Raji (cell line): ENCODE data around the gene FMC1.

Experiments
- POLR2A ChIP-seq: IDR thresholded peaks from 2 replicates; pipeline ENCODE4 v1.6.1; 2011; ENCODE audit warnings: low read depth, low read length, control low read depth; ENCODE audit not compliant: insufficient read depth

The FMC1 gene, protein sequence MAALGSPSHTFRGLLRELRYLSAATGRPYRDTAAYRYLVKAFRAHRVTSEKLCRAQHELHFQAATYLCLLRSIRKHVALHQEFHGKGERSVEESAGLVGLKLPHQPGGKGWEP

DNA sequence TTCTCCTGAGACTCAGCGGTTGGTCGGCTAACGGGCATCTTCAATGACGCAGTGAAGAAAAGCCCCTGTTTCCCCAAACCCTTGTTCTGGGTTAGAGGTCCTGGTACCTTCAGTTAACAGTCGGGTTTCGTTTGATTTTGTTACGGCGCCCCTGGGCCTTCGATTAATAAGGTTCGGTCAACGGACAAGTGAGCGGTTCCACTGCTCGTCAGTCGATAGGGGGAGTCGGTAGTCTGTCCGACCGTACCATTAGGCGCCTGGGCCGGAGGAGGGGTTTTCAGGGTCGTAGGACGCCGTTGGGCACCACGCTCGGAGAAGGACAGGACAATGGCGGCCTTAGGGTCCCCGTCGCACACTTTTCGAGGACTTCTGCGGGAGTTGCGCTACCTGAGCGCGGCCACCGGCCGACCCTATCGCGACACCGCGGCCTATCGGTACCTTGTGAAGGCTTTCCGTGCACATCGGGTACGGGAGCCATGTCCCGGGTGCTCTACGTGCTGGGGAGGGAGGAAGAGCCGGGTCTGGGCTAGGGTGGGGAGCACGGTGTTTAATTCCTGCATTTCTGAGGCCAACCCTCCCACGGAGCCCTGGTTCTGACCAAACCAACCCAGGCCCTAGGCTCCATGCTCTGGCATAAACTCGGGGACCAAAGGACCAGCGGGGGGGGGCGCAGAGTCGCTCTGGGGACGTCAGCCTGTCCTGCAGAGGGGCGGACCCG lies at the start of gene FMC1:
TSS of gene FMC1 (plus strand) at position 280 of the 718 bp plus-strand sequence. CDS start at position 328, 48 bp downstream.
- TF ChIP-seq POLR2A = peak; percentile 78

DNA sequence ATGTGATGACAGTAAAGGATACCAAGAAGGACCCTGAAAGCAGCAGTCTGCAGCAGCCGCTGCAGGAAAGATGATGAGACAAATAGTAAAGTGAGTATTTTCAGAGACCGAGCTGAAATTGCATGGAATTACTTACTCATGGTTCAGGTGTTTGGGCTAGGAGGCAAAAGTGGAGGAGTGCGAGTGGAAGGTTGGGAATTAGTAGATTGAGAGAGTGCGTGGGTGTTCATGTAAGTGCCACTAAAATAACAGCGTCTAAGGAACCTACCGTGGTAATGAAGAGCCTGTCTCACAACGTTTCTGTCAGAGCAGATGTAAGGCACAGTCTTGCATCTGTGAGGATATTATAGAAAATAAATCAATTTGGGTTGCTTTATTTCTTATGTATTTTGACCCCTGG lies 48.3 kb upstream of the FMC1 start:
- TF ChIP-seq POLR2A = no peak

- TF ChIP-seq POLR2A = no peak
Observed at GRCh38 chr7:139293534-139293933, 47.6 kb upstream of the FMC1 start.

- TF ChIP-seq POLR2A = no peak
Observed at GRCh38 chr7:139294241-139294640, 46.9 kb upstream of the FMC1 start.

DNA sequence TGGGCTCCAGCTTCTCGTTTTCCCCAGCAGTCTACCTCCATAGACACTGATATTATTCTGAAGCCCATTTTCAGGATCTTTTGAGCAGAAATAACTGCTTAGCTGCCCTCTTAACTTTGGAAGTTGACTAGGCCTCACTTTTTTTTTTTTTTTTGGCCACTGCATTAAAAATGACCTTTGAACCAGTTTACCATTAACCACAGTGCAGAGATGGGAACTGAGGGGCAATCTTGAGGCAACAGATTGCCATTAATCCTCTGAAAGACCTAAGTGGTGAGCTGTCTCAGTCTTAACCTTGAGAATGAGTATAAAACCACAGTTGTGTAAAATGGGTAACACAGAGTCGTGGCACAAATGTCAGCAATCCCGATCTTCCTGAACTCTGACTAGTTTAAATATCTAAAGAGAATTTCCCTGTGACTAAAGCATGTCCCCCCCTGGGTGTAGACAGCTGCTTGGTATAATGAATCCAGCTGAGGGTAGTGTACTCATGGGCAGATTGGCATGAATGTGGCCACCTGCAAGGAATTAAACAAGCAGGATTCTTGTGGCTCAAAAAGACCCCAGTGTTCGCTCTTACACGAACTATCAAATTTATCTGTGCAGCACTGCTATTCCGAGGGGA lies 46.1 kb upstream of the FMC1 start:
- TF ChIP-seq POLR2A = no peak

- no peak for TF ChIP-seq POLR2A
Observed at GRCh38 chr7:139297795-139298194, 43.3 kb upstream of the FMC1 start.

GRCh38 chr7:139299296-139299695 lies 41.8 kb upstream of the FMC1 start:
- TF ChIP-seq POLR2A = no peak

DNA sequence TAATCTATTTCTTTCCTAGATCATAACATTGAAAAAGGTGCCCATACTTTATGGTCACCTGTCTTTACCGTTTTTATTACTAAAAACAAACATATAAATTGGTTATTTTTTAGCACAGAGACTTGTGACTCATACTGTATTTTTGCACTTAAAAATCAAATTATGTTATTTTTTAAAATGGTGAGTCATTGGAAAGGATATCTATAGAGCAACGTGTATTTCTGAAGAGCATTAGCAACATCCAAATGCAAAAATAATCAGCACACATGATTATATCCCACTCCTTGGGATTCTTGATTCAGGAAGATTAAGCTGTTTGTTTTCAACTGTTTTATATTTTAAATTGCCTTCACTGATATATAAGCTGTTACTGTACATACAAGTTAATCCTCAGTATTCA lies 40.7 kb upstream of the FMC1 start:
- TF ChIP-seq POLR2A = no peak

DNA sequence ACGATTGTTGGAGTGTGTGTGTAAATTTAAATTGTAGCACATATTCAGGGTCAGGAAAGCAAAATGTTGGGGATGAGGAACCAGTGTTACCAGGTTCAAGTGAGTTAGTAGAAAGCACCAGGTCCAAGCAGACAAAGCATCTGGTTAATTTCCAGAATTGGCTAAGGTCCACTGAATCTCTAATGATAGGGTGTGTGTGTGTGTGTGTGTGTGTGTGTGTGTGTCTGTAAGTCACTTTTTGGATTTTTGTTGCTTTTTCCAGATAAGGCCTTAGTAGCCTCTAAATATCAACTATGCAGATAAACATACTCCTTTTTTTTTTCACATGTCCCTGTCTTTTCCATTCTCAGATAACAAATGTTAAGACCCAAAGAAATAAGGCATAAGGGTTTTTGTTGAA lies 36.6 kb upstream of the FMC1 start:
- no peak for TF ChIP-seq POLR2A

DNA sequence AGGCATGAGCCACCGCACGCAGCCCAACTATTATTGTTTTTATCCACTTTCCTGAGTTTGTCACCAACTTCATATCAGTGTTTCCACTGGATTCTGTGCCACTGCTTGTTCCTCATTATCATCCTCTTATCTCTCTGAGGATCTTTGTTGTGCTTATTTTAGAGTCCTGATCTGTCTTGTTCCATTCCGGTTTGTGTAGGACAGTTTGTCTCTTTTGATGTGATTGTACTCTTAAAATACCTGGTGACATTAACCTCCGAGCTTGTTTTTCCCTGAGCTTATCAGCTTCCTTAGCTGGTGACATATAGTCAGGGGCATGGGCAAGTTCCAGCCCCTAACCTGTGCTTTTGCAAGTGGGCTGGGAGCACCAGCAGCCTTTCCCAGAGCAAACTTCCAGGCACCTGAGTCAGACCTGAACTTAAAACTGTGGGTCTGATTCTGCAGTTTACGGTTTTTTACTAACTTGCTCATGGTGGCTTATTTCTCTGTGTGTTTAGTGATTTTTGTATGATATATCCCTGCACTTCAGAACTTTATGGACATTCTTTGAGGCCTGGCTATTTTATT lies 23.1 kb upstream of the FMC1 start:
- no peak for TF ChIP-seq POLR2A

- TF ChIP-seq POLR2A = no peak
Observed at GRCh38 chr7:139321071-139321745, 19.9 kb upstream of the FMC1 start.

GRCh38 chr7:139328375-139328774 lies 12.8 kb upstream of the FMC1 start:
- no peak for TF ChIP-seq POLR2A

GRCh38 chr7:139329119-139329518 lies 12.0 kb upstream of the FMC1 start:
- no peak for TF ChIP-seq POLR2A

DNA sequence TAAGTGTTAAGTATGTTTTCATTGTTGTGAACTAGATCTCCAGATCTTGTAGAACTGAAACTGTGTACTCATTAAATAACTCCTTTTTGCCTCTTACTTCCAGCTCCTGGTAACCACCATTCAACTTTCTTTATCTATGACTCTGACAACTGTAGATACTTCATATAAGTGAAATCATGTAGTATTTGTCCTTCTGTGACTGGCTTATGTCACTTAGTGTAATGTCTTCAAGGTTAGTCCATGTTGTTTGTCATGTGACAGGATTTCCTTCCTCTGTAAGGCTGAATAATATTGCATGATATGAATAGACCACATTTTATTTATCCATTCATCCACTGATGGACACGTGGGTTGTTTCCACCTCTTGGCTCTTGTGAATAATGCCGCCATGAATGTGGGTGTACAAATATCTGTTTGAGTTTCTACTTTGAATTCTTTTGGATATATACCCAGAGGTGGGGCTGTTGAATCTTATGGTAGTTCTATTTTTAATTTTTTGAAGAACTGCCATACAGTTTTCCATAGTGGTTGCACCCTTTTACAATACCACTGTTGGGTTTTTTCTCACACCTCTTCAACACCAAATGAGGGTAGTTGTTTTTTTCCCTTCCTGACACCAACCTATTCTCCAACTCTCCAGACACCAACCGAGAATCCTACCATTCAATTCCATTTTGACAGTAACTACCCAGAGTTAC lies 10.7 kb upstream of the FMC1 start:
- TF ChIP-seq POLR2A = no peak
